ENCODE data around the gene ARID1B. TPM values are rescaled to one million over a fixed set of nuclear protein-coding genes. Genes with fewer than 3 reads are reported as not detected.

The ARID1B gene
- total and polyA plus RNA-seq, 7 donors: 8.1 to 61.1 (median 53.1) TPM

GRCh38 chr6:157188213-157188612 lies 411.0 kb downstream of the ARID1B start:
- Histone ChIP-seq H3K4me1 (peaks cover 18% of the 10 kb centered on the region), H3K4me3 (no peak overlapping the region), H3K27me3 (ENCODE audit: insufficient read depth in 3 of 3, low read length in 2 of 3) (no peaks in the 10 kb centered on the region), H3K27ac (peak overlapping the region; percentile 27), H3K9me3 (no peaks in the 10 kb centered on the region), H3K36me3 (ENCODE audit: insufficient read depth in 1 of 2, low read depth in 1 of 2) (peaks cover 0 to 54% of the 10 kb centered on the region in 2 donors)
- intact Hi-C loops (cut with DNase I): loop anchor here (5.0 to 10.0 kb wide), 8 partner anchors 36 to 623 kb away; no protein-coding TSS in a partner anchor
- ATAC-seq: no peak
- TF ChIP-seq CTCF (IDR thresholded peaks at IDR 0.05): no peak
- 69 to 84% (median 74%) methylated on average over 7 of the region's 7 CpGs for WGBS, 3 donors
- DNase-seq: no peak

DNA sequence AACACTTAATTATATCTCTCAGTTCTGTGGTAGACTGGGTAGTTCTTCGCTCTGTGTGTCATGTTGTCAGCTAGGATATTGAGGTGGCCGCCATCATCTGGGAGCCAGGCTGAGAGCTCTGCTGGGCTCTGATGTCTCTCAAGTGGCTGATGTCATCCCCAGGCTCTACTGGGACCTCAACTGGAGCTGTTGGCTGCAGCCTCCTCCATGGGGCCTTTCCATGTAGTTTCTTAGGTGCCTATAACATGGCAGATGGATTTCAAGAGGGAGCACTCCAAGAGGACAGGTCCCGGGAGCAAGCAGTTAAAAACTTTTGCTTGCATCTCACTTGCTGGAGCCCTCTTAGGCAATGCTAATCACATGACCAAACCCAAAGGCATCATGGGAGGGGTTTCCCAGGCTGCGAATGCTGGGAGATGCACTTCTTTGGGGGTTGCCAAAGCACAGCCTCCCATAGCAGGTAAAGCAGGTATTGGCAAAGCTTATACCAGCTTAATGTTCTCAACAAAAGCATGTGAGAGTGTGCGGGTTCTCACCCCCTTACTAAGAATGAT lies 416.3 kb downstream of the ARID1B start:
- WGBS, 3 donors: 95 to 99% (median 97%) methylated on average over 5 of the region's 5 CpGs

GRCh38 chr6:157194110-157194509 lies 416.9 kb downstream of the ARID1B start:
- Histone ChIP-seq H3K4me1 (peaks cover 25% of the 10 kb centered on the region), H3K27ac (no peak overlapping the region), H3K4me3 (no peak overlapping the region), H3K9me3 (no peaks in the 10 kb centered on the region), H3K36me3 (ENCODE audit: insufficient read depth in 1 of 2, low read depth in 1 of 2) (peaks cover 0 to 60% of the 10 kb centered on the region in 2 donors), H3K27me3 (ENCODE audit: insufficient read depth in 3 of 3, low read length in 2 of 3) (no peaks in the 10 kb centered on the region)
- intact Hi-C loops (cut with DNase I): no loop called here
- no peak for ATAC-seq
- DNase-seq: no peak
- WGBS, 3 donors: 91 to 94% (median 92%) methylated on average over 2 of the region's 2 CpGs
- TF ChIP-seq CTCF (IDR thresholded peaks at IDR 0.05): no peak

More for the DNA sequence above, 416.3 kb downstream of the ARID1B start:
- no peaks in the 10 kb centered on the region for H3K27me3 ChIP-seq (ENCODE audit: insufficient read depth in 3 of 3, low read length in 2 of 3)
- intact Hi-C loops (cut with DNase I): no loop called here
- H3K27ac ChIP-seq: no peak overlapping the region
- ATAC-seq: no peak
- peaks cover 0 to 60% of the 10 kb centered on the region in 2 donors for H3K36me3 ChIP-seq (ENCODE audit: insufficient read depth in 1 of 2, low read depth in 1 of 2)
- H3K9me3 ChIP-seq: no peaks in the 10 kb centered on the region
- H3K4me1 ChIP-seq: peaks cover 19% of the 10 kb centered on the region
- no peak for DNase-seq
- TF ChIP-seq CTCF (IDR thresholded peaks at IDR 0.05): no peak
- H3K4me3 ChIP-seq: no peak overlapping the region

DNA sequence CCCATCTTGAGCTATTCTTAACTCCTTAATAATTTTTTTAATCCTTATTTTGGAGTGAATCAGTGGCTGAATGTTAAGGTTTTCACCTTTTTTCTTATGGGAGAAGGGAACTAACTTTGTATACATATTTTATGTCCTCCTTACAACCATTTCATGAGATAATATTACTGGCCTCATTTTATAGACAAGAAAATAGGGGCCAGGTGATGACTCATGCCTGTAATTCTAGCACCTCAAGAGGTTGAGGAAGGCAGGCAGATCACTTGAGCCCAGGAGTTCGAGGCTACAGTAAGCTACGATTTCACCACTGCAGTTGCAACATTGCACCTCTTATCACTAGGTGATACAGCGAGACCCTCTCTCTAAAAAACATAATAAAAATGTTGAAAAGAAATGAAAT lies 417.5 kb downstream of the ARID1B start:
- TF ChIP-seq CTCF (IDR thresholded peaks at IDR 0.05): no peak
- peak overlapping the region; percentile 43 for H3K27ac ChIP-seq

DNA sequence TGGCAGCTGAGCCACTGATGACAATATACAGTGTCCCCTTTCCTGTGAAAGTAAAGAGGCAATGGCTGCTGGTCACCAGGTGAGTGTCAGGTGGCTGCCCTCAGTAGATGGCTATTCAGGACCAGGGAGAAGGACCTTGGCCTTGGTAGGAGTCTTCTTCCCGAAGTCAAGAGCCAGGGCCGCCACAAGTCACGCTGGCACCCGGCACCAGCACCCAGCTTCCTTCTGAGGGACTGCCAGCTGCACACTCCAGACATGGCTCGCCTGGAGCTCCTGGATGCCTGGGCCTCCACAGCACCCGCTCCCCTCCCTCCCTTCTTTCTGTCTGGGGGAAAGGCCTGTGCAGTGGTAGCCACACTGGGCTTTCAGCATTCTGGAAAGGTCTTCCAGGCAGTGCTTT lies 419.2 kb downstream of the ARID1B start:
- Histone ChIP-seq H3K9me3 (no peaks in the 10 kb centered on the region), H3K4me3 (no peak overlapping the region), H3K36me3 (ENCODE audit: insufficient read depth in 1 of 2, low read depth in 1 of 2) (peaks cover 0 to 53% of the 10 kb centered on the region in 2 donors), H3K4me1 (peaks cover 26% of the 10 kb centered on the region), H3K27me3 (ENCODE audit: insufficient read depth in 3 of 3, low read length in 2 of 3) (no peaks in the 10 kb centered on the region), H3K27ac (no peak overlapping the region)
- intact Hi-C loops (cut with DNase I): no loop called here
- ATAC-seq: no peak
- TF ChIP-seq CTCF (IDR thresholded peaks at IDR 0.05): no peak
- DNase-seq: no peak
- WGBS, 3 donors: 83 to 96% (median 93%) methylated on average over 5 to 6 of the region's 6 CpGs

More for the DNA sequence above, 417.5 kb downstream of the ARID1B start:
- Histone ChIP-seq H3K9me3 (no peaks in the 10 kb centered on the region), H3K4me3 (no peak overlapping the region), H3K27me3 (ENCODE audit: insufficient read depth in 3 of 3, low read length in 2 of 3) (no peaks in the 10 kb centered on the region), H3K4me1 (peaks cover 26% of the 10 kb centered on the region), H3K36me3 (ENCODE audit: insufficient read depth in 1 of 2, low read depth in 1 of 2) (peaks cover 0 to 57% of the 10 kb centered on the region in 2 donors)
- intact Hi-C loops (cut with DNase I): no loop called here
- DNase-seq (no peak), ATAC-seq (peak in 1 of 4 donors; percentile 44)
- 50 to 73% (median 53%) methylated on average over 3 of the region's 3 CpGs for WGBS, 3 donors
